ENCODE results near the gene IGSF9.
"Not testable (repeated sequence)": the region's sequence is repeated elsewhere in the genome, so short reads cannot be mapped to it uniquely, and the experiment has no call there.

GRCh38 chr1:159904036-159904435 is 41.4 kb downstream of the IGSF9 start:
- TF ChIP-seq, protein P1, sequence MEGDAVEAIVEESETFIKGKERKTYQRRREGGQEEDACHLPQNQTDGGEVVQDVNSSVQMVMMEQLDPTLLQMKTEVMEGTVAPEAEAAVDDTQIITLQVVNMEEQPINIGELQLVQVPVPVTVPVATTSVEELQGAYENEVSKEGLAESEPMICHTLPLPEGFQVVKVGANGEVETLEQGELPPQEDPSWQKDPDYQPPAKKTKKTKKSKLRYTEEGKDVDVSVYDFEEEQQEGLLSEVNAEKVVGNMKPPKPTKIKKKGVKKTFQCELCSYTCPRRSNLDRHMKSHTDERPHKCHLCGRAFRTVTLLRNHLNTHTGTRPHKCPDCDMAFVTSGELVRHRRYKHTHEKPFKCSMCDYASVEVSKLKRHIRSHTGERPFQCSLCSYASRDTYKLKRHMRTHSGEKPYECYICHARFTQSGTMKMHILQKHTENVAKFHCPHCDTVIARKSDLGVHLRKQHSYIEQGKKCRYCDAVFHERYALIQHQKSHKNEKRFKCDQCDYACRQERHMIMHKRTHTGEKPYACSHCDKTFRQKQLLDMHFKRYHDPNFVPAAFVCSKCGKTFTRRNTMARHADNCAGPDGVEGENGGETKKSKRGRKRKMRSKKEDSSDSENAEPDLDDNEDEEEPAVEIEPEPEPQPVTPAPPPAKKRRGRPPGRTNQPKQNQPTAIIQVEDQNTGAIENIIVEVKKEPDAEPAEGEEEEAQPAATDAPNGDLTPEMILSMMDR (IDR thresholded peaks at IDR 0.05; ENCODE audit: insufficient read depth, low read length, poor library complexity, severe bottlenecking): not testable (repeated sequence)
- TF ChIP-seq EZH2phosphoT487 (conservative IDR thresholded peaks at IDR 0.05; ENCODE audit: low read length): not testable (repeated sequence)

All from SU-DHL-6 (cell line).